IPS-NIHi7 (cell line): ENCODE measurements around the gene DPEP3.

ENCODE experiments used
- DNase-seq: peaks from one replicate; pipeline ENCODE4 v3.0.0; 2012; ENCODE audit warnings: mixed read lengths; ENCODE audit errors: extremely low spot score

DPEP3 gene

GRCh38 chr16:67966549-67967182, 13.6 kb downstream of the DPEP3 start:
- peak; percentile 65 for DNase-seq

- DNase-seq = no peak
Measured at GRCh38 chr16:67965668-67966548, 14.4 kb downstream of the DPEP3 start.

GRCh38 chr16:67964477-67965131, 15.7 kb downstream of the DPEP3 start:
- DNase-seq = no peak

GRCh38 chr16:67963662-67964321, 16.5 kb downstream of the DPEP3 start:
- DNase-seq = peak; percentile 94

- no peak for DNase-seq
Measured at GRCh38 chr16:67963292-67963661, 17.0 kb downstream of the DPEP3 start.

GRCh38 chr16:67962135-67962534, 18.2 kb downstream of the DPEP3 start:
- DNase-seq = no peak

- DNase-seq = no peak
Measured at GRCh38 chr16:67961551-67961957, 18.7 kb downstream of the DPEP3 start.

DNA sequence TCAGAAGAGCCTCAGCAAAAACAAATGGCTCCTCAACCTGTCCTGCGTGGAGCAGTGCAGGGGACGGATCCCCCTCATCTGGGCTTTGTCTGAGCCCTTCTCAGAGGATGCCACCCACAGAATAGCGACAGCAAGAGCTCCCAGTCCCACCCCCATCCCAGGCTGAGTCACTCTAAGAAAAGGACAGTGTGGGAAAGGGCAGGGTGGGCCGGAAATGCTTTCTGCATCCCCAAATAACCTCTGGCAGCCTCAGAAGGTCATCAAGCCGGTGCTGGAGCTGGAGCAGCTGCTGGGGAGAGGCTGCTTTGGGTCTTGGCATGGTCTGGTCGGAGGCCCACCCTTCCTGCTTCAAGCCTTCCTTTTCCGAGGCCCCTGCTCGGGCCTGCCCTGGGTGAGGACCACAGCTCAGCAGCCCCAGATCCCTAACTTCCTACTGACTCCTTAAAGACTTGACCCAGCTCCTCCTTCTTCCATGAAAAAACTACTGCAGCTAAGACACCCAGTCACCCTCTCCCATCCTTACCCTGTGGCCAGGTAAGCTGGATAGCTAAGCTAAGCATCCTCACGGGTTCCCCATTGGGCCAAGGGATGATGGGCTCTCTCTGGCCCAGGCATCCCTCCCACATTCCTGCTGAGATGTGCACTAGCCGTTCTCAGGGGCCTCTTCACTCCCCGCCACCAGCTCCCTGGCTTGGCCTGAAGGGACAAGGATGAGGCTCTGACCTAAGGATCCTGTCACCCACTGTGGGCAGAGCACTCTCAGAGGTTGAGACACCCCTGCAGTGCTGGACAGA, 20.6 kb downstream of the DPEP3 start:
- DNase-seq = no peak

DNA sequence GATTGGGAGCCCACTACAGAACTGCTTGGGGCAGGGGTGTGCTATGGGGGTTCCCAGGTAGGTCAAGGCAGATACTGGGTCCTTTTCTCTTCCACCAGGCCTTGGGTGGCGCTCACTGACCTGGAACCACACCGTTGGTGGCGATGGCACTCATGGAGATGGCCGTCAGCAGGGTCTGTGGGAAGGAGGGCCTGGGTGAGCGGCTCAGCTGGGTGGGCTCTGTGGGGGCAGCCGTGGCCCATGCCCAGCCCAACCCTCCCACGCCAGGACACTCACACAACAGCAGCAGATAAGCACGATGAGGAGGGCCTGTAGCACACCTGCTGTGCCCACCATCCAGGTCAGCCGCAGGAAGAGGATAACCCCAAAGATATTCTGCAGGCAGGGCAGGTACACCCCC, 22.7 kb downstream of the DPEP3 start:
- no peak for DNase-seq

GRCh38 chr16:67954421-67955196, 25.7 kb downstream of the DPEP3 start:
- no peak for DNase-seq

DNA sequence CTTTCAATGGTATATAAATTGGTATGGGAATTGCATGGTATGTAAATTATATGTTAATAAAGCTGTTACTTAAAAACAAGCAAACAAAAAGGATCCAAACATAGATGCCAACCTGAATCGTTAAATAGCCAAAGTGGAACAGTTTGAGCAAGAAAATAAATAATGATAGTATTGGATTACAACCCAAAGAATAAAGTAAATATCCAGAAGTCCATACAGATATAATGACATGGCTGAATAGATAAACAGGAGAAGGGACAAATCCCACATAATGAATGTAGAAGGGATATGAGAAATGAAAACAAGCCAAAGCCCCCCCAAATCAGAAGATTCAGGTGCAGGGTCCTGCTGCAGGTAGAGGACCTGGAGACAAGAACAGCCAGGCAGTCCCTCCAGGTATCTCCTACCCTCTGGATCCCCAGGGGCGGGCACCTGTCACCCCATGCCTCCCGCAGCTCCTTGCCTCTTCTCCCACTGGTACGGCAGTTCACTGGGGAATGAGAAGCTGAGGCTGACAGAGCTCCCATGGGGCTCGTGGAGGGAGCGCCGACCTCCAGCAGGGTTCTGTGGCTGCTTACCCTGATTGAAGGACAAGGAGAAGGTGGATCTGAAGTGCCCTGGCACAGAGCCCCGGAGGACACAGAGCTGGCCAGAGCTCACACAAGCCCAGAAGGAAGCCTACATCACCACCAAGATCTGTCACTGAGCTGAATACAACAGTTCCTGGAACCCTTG, 26.5 kb downstream of the DPEP3 start:
- DNase-seq = no peak

- DNase-seq = no peak
Measured at GRCh38 chr16:67951485-67951884, 28.8 kb downstream of the DPEP3 start.

GRCh38 chr16:67950335-67950843, 29.9 kb downstream of the DPEP3 start:
- no peak for DNase-seq

DNA sequence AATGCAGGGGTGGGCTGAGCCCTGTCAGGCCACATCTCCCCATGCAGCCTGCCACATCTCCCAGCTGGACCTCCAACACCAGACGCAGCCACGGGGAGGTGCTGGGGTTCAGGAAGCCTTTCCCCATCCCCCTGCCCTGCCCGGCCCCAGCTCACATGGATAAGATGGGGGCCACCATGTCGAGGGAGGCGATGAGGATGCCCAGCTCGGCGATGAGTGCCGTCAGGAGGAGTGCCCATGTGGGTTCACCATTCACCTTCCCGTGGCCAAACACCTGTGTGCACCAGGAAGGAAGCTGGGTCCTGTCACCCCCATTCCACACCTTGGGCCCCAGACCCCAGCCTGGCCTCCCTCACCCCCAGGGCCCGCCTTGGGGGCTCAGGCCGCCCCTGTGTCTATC, 30.7 kb downstream of the DPEP3 start:
- no peak for DNase-seq

- DNase-seq = no peak
Measured at GRCh38 chr16:67948015-67948414, 32.3 kb downstream of the DPEP3 start.

DNA sequence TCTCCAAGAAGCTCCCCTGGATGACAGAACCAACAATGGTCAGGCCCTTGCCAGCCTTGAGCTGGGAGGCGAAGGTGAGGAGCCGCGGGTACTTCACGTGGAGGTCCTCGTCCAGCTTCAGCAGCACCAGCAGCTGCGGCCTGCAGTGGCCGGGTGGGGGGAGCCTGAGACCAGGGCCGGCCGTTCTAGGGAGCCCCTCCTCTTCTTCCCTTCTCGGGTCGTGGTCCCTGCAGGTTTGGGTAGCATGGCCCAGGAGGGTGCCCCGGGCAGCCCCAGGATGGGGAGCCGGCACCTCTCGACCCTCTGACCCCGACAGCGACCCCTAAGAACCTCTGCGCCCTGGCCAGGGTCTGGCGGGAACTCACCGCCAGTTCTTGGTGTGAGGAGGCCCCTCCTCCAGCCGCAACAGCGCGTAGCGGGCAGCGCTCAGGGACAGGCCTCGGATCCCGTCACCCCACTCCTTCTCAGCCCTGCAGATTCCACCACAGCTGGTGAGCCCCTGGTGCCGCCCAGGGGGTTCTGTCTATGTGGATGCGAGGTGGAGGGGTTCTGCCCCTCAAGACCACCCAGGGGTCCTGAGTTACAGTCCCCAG, 33.2 kb downstream of the DPEP3 start:
- no peak for DNase-seq

- no peak for DNase-seq
Measured at GRCh38 chr16:67946128-67946569, 34.1 kb downstream of the DPEP3 start.

- no peak for DNase-seq
Measured at GRCh38 chr16:67945392-67945933, 34.8 kb downstream of the DPEP3 start.
